Ishikawa (cell line): Measurements from ENCODE around the gene CALN1.

Source experiments
- EP300 ChIP-seq: IDR thresholded peaks from 2 replicates; pipeline ENCODE4 v1.6.1; 2012; ENCODE audit warnings: borderline replicate concordance
- REST ChIP-seq: IDR thresholded peaks from 2 replicates; pipeline ENCODE4 v1.6.1; 2012; ENCODE audit warnings: low read depth, mild to moderate bottlenecking
- TAF1 ChIP-seq: IDR thresholded peaks from 2 replicates; pipeline ENCODE4 v1.6.1; 2012; ENCODE audit warnings: low read depth, mild to moderate bottlenecking
- TCF12 ChIP-seq: IDR thresholded peaks from 2 replicates; pipeline ENCODE4 v1.6.1; 2012; ENCODE audit warnings: low read depth
- ZBTB7A ChIP-seq: IDR thresholded peaks from 2 replicates; pipeline ENCODE4 v1.6.1; 2012; ENCODE audit warnings: low read depth

GRCh38 chr7:72003236-72003635, 408.9 kb downstream of the CALN1 start:
- TF ChIP-seq ZBTB7A (no peak), EP300 (no peak), REST (no peak), TCF12 (no peak), TAF1 (no peak)
